GM23338 (cell line): ENCODE data around the gene USP20.

Experiments
- CTCF ChIP-seq, 2 experiments: fragments of 200-600 bp in 1 of 2; sonication (generic) in 1 of 2; conservative IDR thresholded peaks; 2 replicates each; pipeline versions ENCODE4 v1.5.1 to v1.6.1; 2016 to 2017; ENCODE audit warnings: antibody characterized with exemption in 2 of 2, low read depth in 2 of 2, mild to moderate bottlenecking in 2 of 2, moderate library complexity in 1 of 2
- EZH2 ChIP-seq: fragments of 200-600 bp; sonication (generic); IDR thresholded peaks from one replicate; pipeline ENCODE4 v1.8.0; 2017; ENCODE audit warnings: antibody characterized with exemption, mild to moderate bottlenecking, low read depth; ENCODE audit not compliant: unreplicated experiment
- JUNB ChIP-seq: IDR thresholded peaks from one replicate; pipeline ENCODE4 v1.6.1; 2016; ENCODE audit warnings: antibody characterized with exemption; ENCODE audit not compliant: unreplicated experiment
- NANOG ChIP-seq: IDR thresholded peaks from 2 replicates; pipeline ENCODE4 v1.6.1; 2016; ENCODE audit warnings: antibody characterized with exemption, borderline replicate concordance
- POLR2AphosphoS5 ChIP-seq: IDR thresholded peaks from 2 replicates; pipeline ENCODE4 v1.6.1; 2016; ENCODE audit warnings: antibody characterized with exemption, low read depth

GRCh38 chr9:129851821-129852220, 16.6 kb downstream of the USP20 start:
- no peak for TF ChIP-seq CTCF (conservative IDR thresholded peaks at IDR 0.05; ENCODE audit: low read depth in 2 of 2)
- TF ChIP-seq EZH2, result no peak
- no peak for TF ChIP-seq NANOG
- no peak for TF ChIP-seq JUNB
- no peak for TF ChIP-seq POLR2AphosphoS5
